ENCODE measurements around the gene UPP2.

Gene UPP2

GRCh38 chr2:158142568-158143332 is 41.1 kb downstream of the UPP2 start:
- peaks cover 3% of the 10 kb centered on the region for H3K9me3 Mint-ChIP-seq
- H3K27me3 Mint-ChIP-seq (ENCODE audit: low read depth): peaks cover 5% of the 10 kb centered on the region
- no peak overlapping the region for H3K27ac Mint-ChIP-seq
- H3K36me3 Mint-ChIP-seq (ENCODE audit: low read depth): no peaks in the 10 kb centered on the region
- no peak overlapping the region for H3K4me3 Mint-ChIP-seq
- no peaks in the 10 kb centered on the region for H3K4me1 Mint-ChIP-seq (ENCODE audit: low read depth)

- no peaks in the 10 kb centered on the region for H3K4me1 Mint-ChIP-seq (ENCODE audit: low read depth)
- peaks cover 3% of the 10 kb centered on the region for H3K9me3 Mint-ChIP-seq
- H3K36me3 Mint-ChIP-seq (ENCODE audit: low read depth): no peaks in the 10 kb centered on the region
- no peak overlapping the region for H3K27ac Mint-ChIP-seq
- no peak overlapping the region for H3K4me3 Mint-ChIP-seq
- H3K27me3 Mint-ChIP-seq (ENCODE audit: low read depth): peaks cover 5% of the 10 kb centered on the region
Observed at GRCh38 chr2:158143703-158144360, 42.2 kb downstream of the UPP2 start.

- Mint-ChIP-seq H3K36me3 (ENCODE audit: low read depth) (no peaks in the 10 kb centered on the region), H3K27ac (no peak overlapping the region), H3K27me3 (ENCODE audit: low read depth) (peaks cover 5% of the 10 kb centered on the region), H3K9me3 (peaks cover 3% of the 10 kb centered on the region), H3K4me3 (no peak overlapping the region), H3K4me1 (ENCODE audit: low read depth) (no peaks in the 10 kb centered on the region)
Observed at GRCh38 chr2:158144914-158145625, 43.4 kb downstream of the UPP2 start.

- H3K4me3 Mint-ChIP-seq: no peak overlapping the region
- H3K9me3 Mint-ChIP-seq: no peaks in the 10 kb centered on the region
- H3K27me3 Mint-ChIP-seq (ENCODE audit: low read depth): no peaks in the 10 kb centered on the region
- H3K27ac Mint-ChIP-seq: no peak overlapping the region
- H3K36me3 Mint-ChIP-seq (ENCODE audit: low read depth): no peaks in the 10 kb centered on the region
- H3K4me1 Mint-ChIP-seq (ENCODE audit: low read depth): no peaks in the 10 kb centered on the region
Observed at GRCh38 chr2:158153270-158154015, 51.8 kb downstream of the UPP2 start.

- Mint-ChIP-seq H3K4me3 (no peak overlapping the region), H3K36me3 (ENCODE audit: low read depth) (no peaks in the 10 kb centered on the region), H3K27ac (no peak overlapping the region), H3K9me3 (no peaks in the 10 kb centered on the region), H3K4me1 (ENCODE audit: low read depth) (no peaks in the 10 kb centered on the region), H3K27me3 (ENCODE audit: low read depth) (no peaks in the 10 kb centered on the region)
Observed at GRCh38 chr2:158154596-158154995, 52.9 kb downstream of the UPP2 start.

- Mint-ChIP-seq H3K27ac (no peak overlapping the region), H3K9me3 (no peaks in the 10 kb centered on the region), H3K4me3 (no peak overlapping the region)
Observed at GRCh38 chr2:158172719-158173118, 71.0 kb downstream of the UPP2 start.

GRCh38 chr2:158174495-158174894 is 72.8 kb downstream of the UPP2 start:
- H3K27ac Mint-ChIP-seq: no peak overlapping the region
- no peaks in the 10 kb centered on the region for H3K36me3 Mint-ChIP-seq (ENCODE audit: low read depth)
- no peaks in the 10 kb centered on the region for H3K4me1 Mint-ChIP-seq (ENCODE audit: low read depth)
- no peaks in the 10 kb centered on the region for H3K9me3 Mint-ChIP-seq
- peaks cover 29% of the 10 kb centered on the region for H3K27me3 Mint-ChIP-seq (ENCODE audit: low read depth)
- no peak overlapping the region for H3K4me3 Mint-ChIP-seq

More at GRCh38 chr2:158172719-158173118, 71.0 kb downstream of the UPP2 start:
- Mint-ChIP-seq H3K36me3 (ENCODE audit: low read depth) (no peaks in the 10 kb centered on the region), H3K4me1 (ENCODE audit: low read depth) (no peaks in the 10 kb centered on the region), H3K27me3 (ENCODE audit: low read depth) (peaks cover 33% of the 10 kb centered on the region)

GRCh38 chr2:158174956-158175355 is 73.3 kb downstream of the UPP2 start:
- H3K4me3 Mint-ChIP-seq: no peak overlapping the region

GRCh38 chr2:158178646-158179045 is 77.0 kb downstream of the UPP2 start:
- H3K27me3 Mint-ChIP-seq (ENCODE audit: low read depth): peaks cover 31% of the 10 kb centered on the region
- no peaks in the 10 kb centered on the region for H3K4me1 Mint-ChIP-seq (ENCODE audit: low read depth)
- no peak overlapping the region for H3K4me3 Mint-ChIP-seq
- no peaks in the 10 kb centered on the region for H3K36me3 Mint-ChIP-seq (ENCODE audit: low read depth)
- H3K27ac Mint-ChIP-seq: no peak overlapping the region
- no peaks in the 10 kb centered on the region for H3K9me3 Mint-ChIP-seq

More at GRCh38 chr2:158174956-158175355, 73.3 kb downstream of the UPP2 start:
- H3K9me3 Mint-ChIP-seq: no peaks in the 10 kb centered on the region
- no peak overlapping the region for H3K27ac Mint-ChIP-seq
- H3K4me1 Mint-ChIP-seq (ENCODE audit: low read depth): no peaks in the 10 kb centered on the region
- H3K36me3 Mint-ChIP-seq (ENCODE audit: low read depth): no peaks in the 10 kb centered on the region
- H3K27me3 Mint-ChIP-seq (ENCODE audit: low read depth): peaks cover 27% of the 10 kb centered on the region

GRCh38 chr2:158179660-158180059 is 78.0 kb downstream of the UPP2 start:
- Mint-ChIP-seq H3K4me3 (no peak overlapping the region), H3K4me1 (ENCODE audit: low read depth) (no peaks in the 10 kb centered on the region), H3K27me3 (ENCODE audit: low read depth) (peaks cover 31% of the 10 kb centered on the region), H3K27ac (no peak overlapping the region), H3K36me3 (ENCODE audit: low read depth) (no peaks in the 10 kb centered on the region), H3K9me3 (no peaks in the 10 kb centered on the region)

- H3K9me3 Mint-ChIP-seq: no peaks in the 10 kb centered on the region
- no peaks in the 10 kb centered on the region for H3K4me1 Mint-ChIP-seq (ENCODE audit: low read depth)
- no peaks in the 10 kb centered on the region for H3K36me3 Mint-ChIP-seq (ENCODE audit: low read depth)
- H3K27ac Mint-ChIP-seq: no peak overlapping the region
- H3K4me3 Mint-ChIP-seq: no peak overlapping the region
- peaks cover 34% of the 10 kb centered on the region for H3K27me3 Mint-ChIP-seq (ENCODE audit: low read depth)
Observed at GRCh38 chr2:158181171-158181570, 79.5 kb downstream of the UPP2 start.

- Mint-ChIP-seq H3K4me3 (no peak overlapping the region), H3K36me3 (ENCODE audit: low read depth) (no peaks in the 10 kb centered on the region), H3K9me3 (no peaks in the 10 kb centered on the region), H3K4me1 (ENCODE audit: low read depth) (no peaks in the 10 kb centered on the region), H3K27ac (no peak overlapping the region), H3K27me3 (ENCODE audit: low read depth) (peaks cover 34% of the 10 kb centered on the region)
Observed at GRCh38 chr2:158182676-158183295, 81.1 kb downstream of the UPP2 start.

GRCh38 chr2:158184001-158184400 is 82.3 kb downstream of the UPP2 start:
- Mint-ChIP-seq H3K4me3 (no peak overlapping the region), H3K36me3 (ENCODE audit: low read depth) (no peaks in the 10 kb centered on the region), H3K27ac (no peak overlapping the region), H3K9me3 (no peaks in the 10 kb centered on the region), H3K4me1 (ENCODE audit: low read depth) (no peaks in the 10 kb centered on the region), H3K27me3 (ENCODE audit: low read depth) (peaks cover 28% of the 10 kb centered on the region)

Data from T-helper 1 cell treated with Interleukin-12 subunit alpha and Interleukin-12 subunit beta and Interleukin-4 antibody, amounts not matched to agents 30 μg/mL and 1 μg/mL, for 36 hours (primary cell).